ENCODE measurements around the gene WASHC2C.
A peak's percentile ranks its signal among the peaks of the same experiment; 100 is the strongest.
"Not testable (repeated sequence)": the region's sequence is repeated elsewhere in the genome, so short reads cannot be mapped to it uniquely, and the experiment has no call there.

Gene WASHC2C

DNA sequence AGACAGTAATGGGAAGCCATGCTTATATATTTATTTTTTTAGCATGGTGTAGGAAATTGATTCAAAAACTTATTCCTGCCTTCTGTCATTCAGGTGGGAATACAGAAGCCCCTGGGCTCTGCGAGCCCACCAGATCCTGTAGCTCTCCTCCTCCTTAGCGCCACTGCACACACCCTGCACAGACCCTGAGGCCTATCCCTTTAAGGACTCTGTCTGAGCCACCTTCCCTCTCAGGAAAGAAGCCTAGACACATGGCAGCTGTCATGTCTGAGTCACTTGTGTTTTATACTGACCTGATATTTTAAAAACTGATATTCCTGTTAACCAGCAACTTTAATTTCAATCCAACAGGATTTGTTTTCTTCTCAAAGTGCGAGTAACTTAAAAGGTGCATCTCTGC lies 36.0 kb downstream of the WASHC2C start:
- not testable (repeated sequence) for DNase-seq

DNA sequence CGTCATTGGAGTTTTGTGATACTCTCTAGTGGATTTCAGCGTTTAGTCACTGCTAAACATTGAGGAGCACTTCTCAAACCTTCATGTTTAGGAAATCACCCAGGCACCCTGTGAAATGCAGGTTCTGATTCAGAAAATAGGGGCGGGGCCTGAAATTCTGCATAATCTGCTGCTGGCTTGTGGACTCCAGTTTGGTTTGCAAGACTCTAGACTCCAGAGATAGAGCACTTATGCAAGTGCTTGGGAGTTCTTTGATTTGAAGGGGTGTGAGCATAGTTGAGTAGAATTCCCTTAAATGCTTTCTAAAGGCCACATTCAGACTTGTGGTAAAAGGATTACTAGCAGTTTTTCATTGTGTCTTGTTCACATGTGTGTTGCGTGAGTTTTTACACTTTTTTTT lies 41.3 kb downstream of the WASHC2C start:
- DNase-seq, result not testable (repeated sequence)

DNA sequence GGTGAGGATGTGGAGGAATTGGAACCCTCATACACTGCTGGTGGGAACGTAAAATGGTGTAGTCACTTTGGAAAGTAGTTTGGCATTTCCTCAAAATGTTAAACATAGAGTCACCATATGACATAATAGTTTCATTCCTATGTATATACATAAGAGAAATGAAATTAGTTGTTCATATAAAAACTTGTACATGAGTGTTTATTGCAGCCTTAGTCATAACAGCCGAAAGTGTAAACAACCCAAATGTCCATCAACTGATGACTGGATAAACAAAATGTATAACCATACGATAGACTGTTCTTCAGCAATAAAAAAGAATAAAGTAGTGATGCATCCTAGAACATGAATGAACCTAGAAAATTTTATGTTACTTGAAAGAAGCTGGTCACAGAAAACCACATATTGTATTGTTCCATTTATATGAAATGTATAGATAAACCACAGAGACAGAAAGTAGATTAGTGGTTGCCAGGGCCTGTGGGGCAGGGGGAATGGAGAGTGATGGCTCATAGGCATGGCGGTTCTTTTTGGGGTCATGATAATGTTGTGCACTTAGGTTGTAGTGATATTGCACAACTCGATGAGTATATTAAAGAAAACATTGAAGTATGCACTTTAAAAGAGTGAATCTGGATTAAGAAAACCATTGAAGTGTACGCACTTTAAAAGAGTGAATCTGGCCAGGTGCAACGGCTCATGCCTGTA lies 44.8 kb downstream of the WASHC2C start:
- not testable (repeated sequence) for DNase-seq

DNA sequence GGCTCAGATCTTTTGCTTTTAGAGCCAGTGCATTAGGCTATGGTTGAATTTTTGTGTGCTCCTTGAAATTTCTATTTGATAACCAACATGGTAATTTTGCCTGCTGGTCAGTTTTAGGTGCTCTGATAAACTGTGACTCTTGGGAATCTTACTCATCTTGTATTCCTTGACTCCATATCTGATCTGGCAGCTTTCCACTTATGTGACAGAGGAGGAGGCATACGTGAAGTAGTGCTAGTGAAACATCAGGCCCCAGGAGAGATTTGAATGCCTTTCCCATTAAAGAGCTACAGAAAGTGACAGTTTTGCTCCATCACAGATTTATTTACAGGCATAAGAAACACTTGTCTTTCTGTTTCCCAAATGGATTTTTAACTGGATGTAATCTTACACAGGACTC lies 59.2 kb downstream of the WASHC2C start:
- not testable (repeated sequence) for DNase-seq

DNA sequence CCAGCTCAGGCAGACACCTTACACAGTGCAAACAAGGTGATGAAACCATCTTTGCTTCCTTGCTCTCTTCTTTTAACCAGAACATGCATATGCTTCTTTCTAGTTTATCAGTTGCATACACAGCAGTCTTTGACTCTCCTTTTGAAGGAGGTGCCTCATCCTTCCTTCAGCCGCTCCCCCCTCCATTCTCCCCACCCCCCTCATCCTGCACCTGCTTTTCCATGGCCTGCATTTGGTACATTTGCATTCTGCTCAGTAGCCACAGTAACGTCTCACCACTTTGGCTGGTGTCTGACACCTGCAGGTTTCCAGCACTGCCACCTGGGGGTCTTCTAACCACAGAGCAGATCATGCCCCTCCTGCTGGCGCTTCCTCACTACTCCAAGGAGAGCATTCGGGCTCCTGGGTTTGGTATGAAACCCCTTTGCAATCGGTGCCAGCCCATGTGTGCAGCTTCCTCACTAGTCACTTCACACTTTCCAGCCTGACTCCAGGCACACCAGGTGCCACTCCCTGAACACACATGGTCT lies 60.2 kb downstream of the WASHC2C start:
- not testable (repeated sequence) for DNase-seq

DNA sequence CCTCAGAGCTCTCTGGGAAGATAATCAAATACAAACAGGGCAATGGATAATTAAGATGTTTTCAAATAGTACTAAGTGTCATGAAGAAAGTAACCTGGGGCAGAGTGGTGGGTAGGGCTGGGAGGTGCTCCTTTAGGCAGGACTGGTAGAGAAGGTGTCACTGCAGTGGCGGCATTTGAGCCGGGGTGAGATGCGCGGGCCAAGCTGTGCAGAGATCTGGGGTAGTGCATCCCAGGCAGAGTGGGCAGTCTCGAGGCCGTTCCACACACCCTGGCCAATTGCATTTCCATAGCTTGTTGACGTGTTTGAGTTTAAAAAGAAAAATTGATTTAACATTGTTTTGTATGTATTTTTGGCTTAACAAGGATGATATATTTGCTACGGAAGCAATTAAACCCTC lies 62.9 kb downstream of the WASHC2C start:
- not testable (repeated sequence) for DNase-seq

DNA sequence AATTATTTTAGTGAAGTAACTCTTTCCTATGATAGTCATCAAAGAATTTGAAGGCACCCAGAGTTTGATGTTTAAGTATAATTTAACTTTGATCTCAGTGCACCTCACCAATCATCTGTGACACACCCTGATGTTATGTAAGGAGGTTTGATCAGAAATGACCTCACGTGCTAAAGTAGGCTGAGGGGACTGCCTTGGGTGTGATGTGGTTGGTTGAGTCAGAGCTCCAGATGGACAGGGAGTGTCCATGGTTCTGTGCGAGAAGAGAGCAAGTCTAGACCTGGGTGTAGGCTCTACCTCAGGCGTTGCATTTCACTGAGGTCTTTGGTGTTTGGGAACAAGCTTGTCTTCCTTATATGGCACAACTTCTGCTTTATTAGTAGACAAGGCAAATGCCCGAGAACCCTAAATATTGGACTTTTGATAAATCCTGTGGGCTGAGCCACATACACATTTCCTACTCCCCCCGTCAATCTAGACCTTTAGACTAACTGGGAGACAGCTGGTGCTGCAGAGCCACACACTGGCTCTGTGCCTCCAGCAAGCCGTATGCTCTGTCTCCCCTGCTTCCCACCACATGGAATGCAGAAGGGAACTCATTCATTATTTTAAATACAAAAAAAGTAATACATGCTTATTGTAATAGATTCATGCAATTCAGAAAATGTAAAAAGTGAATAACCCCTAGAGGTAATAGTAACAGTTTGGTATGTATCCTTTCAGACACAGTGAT lies 63.8 kb downstream of the WASHC2C start:
- DNase-seq, result peak; percentile 59

DNA sequence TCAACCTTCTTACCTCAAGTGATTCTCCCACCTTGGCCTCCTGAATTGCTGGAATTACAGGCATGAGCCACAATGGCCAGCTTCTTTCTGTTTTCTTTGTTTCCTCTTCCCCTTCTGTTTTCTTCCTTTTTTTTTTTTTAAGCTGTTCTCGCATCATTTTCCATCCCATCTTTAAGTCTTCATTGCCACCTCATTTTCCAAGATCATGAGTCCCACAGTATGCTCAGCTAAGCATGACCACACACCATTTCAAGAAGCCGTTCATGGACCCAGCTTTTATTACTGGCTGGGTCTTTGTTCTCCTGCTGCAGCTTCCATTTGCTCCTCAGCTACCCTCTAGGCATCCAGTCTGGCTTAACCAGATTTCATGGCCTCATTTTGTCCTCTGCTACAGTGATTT lies 67.7 kb downstream of the WASHC2C start:
- DNase-seq, result not testable (repeated sequence)

DNA sequence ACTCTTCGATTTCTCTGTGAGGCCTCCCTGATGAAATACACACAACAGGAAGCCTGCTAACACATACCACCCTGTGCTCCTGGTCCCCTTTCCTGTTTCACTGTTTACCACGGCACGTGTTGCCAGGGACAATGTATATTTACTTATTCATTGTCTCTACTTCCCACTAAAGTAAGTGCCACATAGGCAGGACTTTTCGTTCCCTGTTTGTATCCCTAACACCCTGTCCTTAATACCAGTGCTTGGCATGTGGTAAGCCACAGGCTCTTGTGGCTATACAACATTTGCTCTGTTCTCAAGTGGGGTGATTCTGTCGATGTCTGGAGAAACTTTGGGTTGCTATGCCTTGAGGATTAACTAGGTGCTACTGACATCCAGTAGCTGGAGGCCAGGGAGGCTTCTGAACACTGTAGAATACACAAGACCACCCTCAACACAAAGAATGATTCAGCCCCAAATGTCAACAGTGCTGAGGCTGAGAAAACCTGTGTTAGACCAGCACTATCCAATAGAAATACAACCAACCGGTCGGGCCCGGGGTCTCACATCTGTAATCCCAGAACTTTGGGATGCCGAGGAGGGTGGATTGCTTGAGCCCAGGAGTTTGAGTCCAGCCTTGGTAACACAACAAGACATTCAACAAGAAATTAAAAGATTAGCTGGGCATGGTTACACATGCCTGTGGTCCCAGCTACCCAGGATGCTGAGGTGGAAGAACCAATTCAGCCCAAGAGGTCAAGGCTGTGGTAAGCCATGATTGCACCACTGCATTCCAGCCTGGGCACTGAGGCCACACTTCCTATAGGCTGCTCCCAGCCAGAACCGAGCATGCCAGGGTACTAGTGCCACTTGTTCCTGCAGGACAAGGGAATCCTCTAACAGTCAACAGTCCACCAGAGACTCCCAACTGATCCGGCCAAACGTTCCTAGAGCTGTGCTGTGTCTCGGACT lies 76.3 kb downstream of the WASHC2C start:
- DNase-seq, result not testable (repeated sequence)

DNA sequence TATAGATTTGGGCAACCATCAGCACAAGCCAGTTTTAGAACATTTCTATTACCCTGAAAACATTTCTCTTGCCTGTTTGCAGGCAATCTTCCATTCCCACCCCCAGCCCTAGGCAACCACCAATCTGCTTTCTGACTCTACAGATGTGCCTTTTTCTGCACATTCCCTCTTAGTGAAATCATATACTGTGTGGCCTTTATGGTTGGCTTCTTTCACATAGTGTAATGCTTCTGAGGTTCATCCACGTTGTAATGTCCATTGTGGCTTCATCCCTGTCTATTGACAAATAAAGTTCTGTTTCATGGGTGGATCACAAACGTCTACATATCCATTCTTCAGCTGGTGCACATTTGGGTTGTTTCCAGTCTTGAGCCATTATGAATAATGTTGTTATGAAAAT lies 77.9 kb downstream of the WASHC2C start:
- not testable (repeated sequence) for DNase-seq

DNA sequence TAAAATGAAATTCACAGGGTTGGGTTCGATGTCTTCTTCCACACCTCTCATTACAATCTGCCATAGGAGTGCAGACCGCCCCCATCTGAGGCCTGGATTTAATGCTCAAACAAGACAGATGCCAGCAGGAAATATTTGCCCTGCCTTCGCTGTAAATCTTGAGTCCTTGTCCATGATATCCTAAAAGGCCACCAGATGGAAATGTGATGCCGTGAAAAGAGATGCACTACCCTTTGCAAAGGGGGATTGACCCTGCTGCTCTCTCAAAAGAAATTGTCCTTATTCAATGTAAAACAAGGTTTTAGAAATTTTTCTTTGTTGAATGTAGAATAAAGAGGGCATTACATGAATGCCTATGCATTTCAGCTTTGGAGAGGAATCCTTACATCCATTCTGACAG lies 82.8 kb downstream of the WASHC2C start:
- DNase-seq, result peak; percentile 64

DNA sequence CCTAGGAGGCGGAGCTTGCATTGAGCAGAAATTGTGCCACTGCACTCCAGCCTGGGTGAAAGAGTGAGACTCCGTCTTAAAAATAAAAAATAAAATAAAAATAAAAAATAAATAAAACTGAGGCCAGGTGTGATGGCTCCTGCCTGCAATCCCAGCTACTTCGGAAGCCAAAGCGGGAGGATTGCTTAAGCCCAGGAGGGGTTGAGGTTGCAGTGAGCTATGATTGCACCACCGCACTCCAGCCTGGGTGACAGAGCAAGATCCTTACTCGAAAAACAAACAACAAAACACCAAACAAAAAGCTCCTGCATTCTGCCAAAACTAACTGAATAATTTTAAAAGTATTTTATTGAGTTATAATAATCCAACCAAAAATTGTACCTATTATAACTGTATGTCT lies 84.0 kb downstream of the WASHC2C start:
- DNase-seq, result no peak

DNA sequence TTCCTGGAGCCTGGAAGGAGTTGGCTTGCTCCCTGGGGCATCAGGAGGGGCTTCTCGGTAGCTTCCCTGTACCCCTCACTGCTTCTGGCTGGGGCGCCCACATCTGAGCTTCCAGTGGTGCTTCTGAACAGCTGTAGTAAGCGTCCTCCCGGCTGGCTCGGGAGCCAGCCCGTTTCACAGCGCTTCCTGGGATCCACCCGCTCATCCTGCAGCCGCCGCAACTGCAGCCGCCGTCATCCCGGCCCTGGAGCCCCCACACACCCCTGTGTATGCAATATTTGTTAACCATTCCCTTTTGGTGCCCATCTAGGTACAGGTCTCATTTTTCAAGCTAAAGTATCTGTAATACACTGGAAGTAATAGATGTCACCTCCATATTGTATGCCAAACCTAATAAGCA lies 85.9 kb downstream of the WASHC2C start:
- DNase-seq, result not testable (repeated sequence)

DNA sequence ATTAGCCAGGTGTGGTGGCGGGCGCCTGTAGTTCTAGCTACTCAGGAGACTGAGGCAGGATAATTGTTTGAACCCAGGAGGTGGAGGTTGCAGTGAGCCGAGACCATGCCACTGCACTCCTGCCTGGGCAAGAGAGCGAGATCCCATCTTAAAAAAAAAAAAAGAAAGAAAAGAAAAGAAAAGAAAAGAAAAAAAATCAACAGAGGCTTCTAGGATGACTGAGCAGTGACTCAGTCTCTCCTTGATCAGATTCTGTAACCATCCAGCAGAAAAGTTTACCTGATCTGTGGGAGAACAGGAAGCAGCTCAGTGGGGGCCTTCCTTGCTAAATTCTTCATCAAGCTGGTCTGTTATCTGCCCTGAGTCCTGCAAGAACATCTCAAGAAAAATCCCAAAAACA lies 87.1 kb downstream of the WASHC2C start:
- not testable (repeated sequence) for DNase-seq

DNA sequence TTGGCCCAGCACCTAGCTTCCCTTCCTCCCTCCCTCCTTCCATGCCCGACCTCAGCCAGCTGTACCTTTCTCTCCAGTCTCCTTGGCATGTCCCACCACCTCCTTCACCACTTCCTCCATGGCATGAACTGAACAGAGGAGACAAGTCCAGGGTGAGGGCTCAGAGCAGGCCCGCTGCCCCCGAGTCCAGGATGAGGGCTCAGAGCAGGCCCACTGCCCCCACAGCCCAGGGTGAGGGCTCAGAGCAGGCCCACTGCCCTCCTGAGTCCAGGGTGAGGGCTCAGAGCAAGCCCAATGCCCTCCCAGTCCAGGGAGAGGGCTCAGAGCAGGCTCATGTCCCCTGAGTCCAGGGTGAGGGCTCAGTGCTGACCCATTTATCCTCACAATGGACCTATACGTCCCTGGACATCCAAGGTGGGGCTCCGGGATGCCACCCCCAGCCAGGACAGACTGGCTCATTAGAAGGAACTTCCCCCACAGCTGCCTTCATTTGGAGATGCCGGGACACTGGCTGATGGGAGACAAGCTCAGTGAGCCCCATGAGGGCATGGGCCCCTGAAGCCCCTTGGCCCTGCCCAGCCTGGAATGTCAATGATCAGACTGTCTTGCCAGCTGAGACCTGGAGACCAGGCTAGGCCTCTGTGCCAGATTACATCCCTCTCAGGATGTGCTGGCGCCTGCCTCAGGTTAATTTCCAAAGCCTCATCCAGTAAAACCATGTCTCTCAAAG lies 90.2 kb downstream of the WASHC2C start:
- DNase-seq, result no peak

DNA sequence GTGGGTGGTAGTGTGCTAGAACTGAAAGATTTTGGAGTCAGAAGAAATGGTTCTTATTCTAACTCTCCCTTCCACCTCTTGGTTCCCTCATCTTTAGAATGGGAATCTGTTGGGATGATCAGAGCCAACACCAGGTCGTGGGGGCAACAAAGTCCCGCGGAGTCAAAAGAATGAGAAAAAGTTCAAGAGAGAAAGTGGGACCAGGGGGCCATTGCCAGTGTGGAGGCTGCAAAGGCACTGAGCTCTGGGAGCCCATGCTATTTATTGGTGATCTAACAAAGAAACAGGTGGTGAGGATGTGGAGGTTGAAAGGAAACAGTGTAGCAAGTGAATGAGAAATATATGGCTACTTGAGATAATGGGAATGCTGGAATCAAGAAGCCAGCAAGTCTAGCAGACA lies 90.8 kb downstream of the WASHC2C start:
- DNase-seq, result no peak

DNA sequence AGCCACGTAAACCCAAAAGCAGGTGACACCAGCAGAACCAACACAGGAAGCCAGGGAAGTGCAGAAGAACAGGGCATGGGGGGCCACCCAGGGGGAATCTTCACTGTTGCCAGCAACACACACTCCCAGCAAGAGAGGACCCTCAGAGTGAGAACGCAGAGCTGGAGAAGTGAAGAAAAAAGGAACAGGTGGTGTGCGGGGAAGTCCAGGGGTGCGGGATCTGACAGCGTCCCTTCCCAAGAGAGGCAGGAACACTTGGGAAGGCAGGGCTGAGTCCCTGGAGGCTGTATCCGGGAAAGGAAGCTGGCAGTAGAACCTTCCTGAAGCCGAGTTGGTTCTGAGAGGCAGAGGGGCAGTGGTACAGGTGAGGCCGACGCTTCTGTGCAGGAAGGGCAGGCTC lies 92.5 kb downstream of the WASHC2C start:
- no peak for DNase-seq

DNA sequence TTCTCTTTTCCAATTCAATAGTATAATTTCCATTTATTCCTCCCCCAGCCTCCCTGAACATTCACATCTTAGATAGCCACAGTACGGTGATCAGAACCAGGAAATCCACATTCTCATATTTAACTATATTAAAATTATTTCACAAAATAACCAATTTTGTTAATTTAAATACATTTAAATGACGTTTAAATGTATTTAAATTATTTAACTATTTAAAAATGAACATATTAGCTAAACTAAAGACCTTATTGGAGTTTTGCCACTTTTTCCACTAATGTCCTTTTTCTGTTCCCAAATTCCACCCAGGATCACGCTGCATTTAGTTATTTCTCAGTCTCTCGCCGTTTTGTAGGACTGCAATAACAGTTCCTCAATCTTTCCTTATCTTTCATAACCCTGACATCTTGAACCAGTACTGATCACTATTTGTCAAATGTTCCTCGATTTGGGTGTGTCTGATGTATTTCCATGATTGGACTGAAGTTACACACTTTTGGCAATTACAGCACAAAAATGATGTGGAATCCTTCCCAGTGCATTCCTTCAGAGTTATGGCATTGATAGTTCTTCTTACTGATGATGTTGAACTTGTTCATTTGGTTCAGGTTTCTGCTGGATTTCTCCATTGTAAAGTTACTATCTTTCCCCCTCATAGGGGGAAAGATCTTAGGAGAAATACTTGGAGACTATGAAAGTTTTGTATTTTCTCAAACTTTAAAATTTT lies 93.2 kb downstream of the WASHC2C start:
- DNase-seq, result not testable (repeated sequence)

DNA sequence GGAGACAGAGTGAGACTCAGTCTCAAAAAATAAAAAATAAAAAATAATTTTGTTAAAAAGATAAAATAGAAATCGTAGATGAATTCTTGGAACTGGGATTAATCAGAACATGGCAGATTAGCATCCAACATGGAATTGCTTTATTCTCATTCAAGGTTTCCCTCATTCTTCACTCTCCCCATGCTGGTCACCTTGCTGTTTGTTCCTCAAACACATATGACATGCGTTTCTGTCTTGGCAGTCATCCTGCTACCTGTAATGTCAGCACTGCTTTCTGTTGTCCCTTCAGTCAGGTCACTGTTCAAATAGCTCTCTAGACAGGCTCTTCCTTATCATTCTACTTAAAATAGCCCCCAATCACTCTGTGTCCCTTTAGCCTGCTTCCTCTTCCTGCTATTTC lies 95.9 kb downstream of the WASHC2C start:
- DNase-seq, result not testable (repeated sequence)
